ENCODE measurements around the gene MYO1H. TPM values are rescaled to one million over a fixed set of nuclear protein-coding genes. Genes with fewer than 3 reads are reported as not detected.

Gene MYO1H
- total RNA-seq, 2 experiments from 2014 or later, result not detected

- no peaks in the 10 kb centered on the region for H3K4me1 Mint-ChIP-seq (ENCODE audit: low read depth)
- intact Hi-C loops (cut with micrococcal nuclease), result no loop called here
- no peak overlapping the region for H3K27ac Mint-ChIP-seq
- H3K36me3 Mint-ChIP-seq (ENCODE audit: low read depth), result peaks cover under 1% of the 10 kb centered on the region
- no peaks in the 10 kb centered on the region for H3K27me3 Mint-ChIP-seq (ENCODE audit: low read depth)
- CTCF ChIA-PET, result no interaction called here
- no peak for DNase-seq
- H3K9me3 Mint-ChIP-seq, result no peaks in the 10 kb centered on the region
- H3K4me3 Mint-ChIP-seq, result no peak overlapping the region
These were observed 93.3 kb downstream of the MYO1H start for GRCh38 chr12:109440851-109441490.

DNA sequence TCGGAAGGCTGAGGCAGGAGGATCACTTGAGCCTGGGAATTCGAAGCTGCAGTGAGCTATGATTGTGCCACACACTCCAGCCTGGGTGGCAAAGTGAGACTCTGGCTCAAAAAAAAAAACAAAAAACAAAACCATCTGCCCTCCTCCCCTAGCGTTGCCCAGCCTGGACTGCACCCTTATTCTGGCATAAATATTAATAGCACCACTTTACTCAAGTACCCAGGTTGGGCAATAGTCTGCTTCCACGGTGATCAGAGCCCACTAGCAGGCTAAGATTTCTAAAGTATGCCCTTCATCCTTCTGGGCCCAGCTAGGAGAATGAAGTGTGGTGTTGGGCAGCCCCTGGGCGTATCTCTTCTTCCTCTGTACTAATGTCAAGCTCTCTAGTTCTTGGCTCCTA is 96.1 kb downstream of the MYO1H start:
- CTCF ChIA-PET, result interaction anchor here (1.3 kb wide), 1 partner anchor 11 kb away, joined by 5 read pairs; no protein-coding TSS in a partner anchor
- H3K27ac Mint-ChIP-seq, result no peak overlapping the region
- intact Hi-C loops (cut with micrococcal nuclease), result no loop called here
- peaks cover 2% of the 10 kb centered on the region for H3K36me3 Mint-ChIP-seq (ENCODE audit: low read depth)
- H3K4me3 Mint-ChIP-seq, result no peak overlapping the region
- no peaks in the 10 kb centered on the region for H3K9me3 Mint-ChIP-seq
- no peaks in the 10 kb centered on the region for H3K4me1 Mint-ChIP-seq (ENCODE audit: low read depth)
- H3K27me3 Mint-ChIP-seq (ENCODE audit: low read depth), result no peaks in the 10 kb centered on the region
- no peak for DNase-seq

DNA sequence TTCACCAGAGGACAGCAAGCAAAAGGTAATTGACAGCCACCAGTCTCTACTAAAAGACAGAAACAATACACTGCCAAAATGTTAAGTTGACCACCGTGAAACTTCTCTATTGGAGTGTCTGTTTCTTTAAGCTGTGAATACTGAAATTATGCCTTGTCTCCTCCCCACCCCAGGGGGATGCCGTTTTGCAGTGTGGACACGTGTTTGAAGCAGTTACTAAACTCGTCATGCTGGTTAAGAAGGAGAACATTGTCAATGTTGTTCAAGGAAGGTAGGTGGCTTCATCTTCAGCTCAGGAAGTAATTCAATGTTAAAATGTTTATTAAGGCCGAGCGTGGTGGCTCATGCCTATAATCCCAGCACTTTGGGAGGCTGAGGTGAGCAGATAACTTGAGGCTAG is 96.6 kb downstream of the MYO1H start:
- intact Hi-C loops (cut with micrococcal nuclease), result no loop called here
- CTCF ChIA-PET, result interaction anchor here (0.6 to 1.3 kb wide), 2 partner anchors 11 to 1566 kb away, joined by 5 read pairs; no protein-coding TSS in a partner anchor
- H3K9me3 Mint-ChIP-seq, result no peaks in the 10 kb centered on the region
- H3K36me3 Mint-ChIP-seq (ENCODE audit: low read depth), result peaks cover 2% of the 10 kb centered on the region
- H3K4me3 Mint-ChIP-seq, result no peak overlapping the region
- no peak overlapping the region for H3K27ac Mint-ChIP-seq
- DNase-seq, result no peak
- H3K27me3 Mint-ChIP-seq (ENCODE audit: low read depth), result no peaks in the 10 kb centered on the region
- H3K4me1 Mint-ChIP-seq (ENCODE audit: low read depth), result no peaks in the 10 kb centered on the region

- peaks cover 2% of the 10 kb centered on the region for H3K36me3 Mint-ChIP-seq (ENCODE audit: low read depth)
- intact Hi-C loops (cut with micrococcal nuclease), result no loop called here
These were observed 97.5 kb downstream of the MYO1H start for GRCh38 chr12:109445191-109445609.

GRCh38 chr12:109446869-109447268 is 99.2 kb downstream of the MYO1H start:
- DNase-seq, result no peak
- H3K4me1 Mint-ChIP-seq (ENCODE audit: low read depth), result no peaks in the 10 kb centered on the region
- peaks cover 4% of the 10 kb centered on the region for H3K36me3 Mint-ChIP-seq (ENCODE audit: low read depth)
- H3K27ac Mint-ChIP-seq, result no peak overlapping the region
- CTCF ChIA-PET, result no interaction called here
- intact Hi-C loops (cut with micrococcal nuclease), result no loop called here
- no peak overlapping the region for H3K4me3 Mint-ChIP-seq
- H3K9me3 Mint-ChIP-seq, result no peaks in the 10 kb centered on the region
- no peaks in the 10 kb centered on the region for H3K27me3 Mint-ChIP-seq (ENCODE audit: low read depth)

More at GRCh38 chr12:109445191-109445609, 97.5 kb downstream of the MYO1H start:
- Mint-ChIP-seq H3K4me3 (no peak overlapping the region), H3K27ac (no peak overlapping the region), H3K27me3 (ENCODE audit: low read depth) (no peaks in the 10 kb centered on the region), H3K9me3 (no peaks in the 10 kb centered on the region), H3K4me1 (ENCODE audit: low read depth) (no peaks in the 10 kb centered on the region)
- CTCF ChIA-PET, result interaction anchor here (0.7 kb wide), 1 partner anchor 17 kb away, joined by 4 read pairs; no protein-coding TSS in a partner anchor
- no peak for DNase-seq

GRCh38 chr12:109447482-109447881 is 99.8 kb downstream of the MYO1H start:
- Mint-ChIP-seq H3K4me3 (no peak overlapping the region), H3K9me3 (no peaks in the 10 kb centered on the region), H3K4me1 (ENCODE audit: low read depth) (no peaks in the 10 kb centered on the region), H3K27ac (no peak overlapping the region), H3K36me3 (ENCODE audit: low read depth) (peaks cover 9% of the 10 kb centered on the region), H3K27me3 (ENCODE audit: low read depth) (no peaks in the 10 kb centered on the region)
- CTCF ChIA-PET, result no interaction called here
- intact Hi-C loops (cut with micrococcal nuclease), result no loop called here
- no peak for DNase-seq

- DNase-seq, result no peak
- CTCF ChIA-PET, result no interaction called here
- H3K27me3 Mint-ChIP-seq (ENCODE audit: low read depth), result no peaks in the 10 kb centered on the region
- no peaks in the 10 kb centered on the region for H3K4me1 Mint-ChIP-seq (ENCODE audit: low read depth)
- no peak overlapping the region for H3K27ac Mint-ChIP-seq
- no peak overlapping the region for H3K4me3 Mint-ChIP-seq
- no peaks in the 10 kb centered on the region for H3K9me3 Mint-ChIP-seq
- intact Hi-C loops (cut with micrococcal nuclease), result no loop called here
- peaks cover 9% of the 10 kb centered on the region for H3K36me3 Mint-ChIP-seq (ENCODE audit: low read depth)
These were observed 100.6 kb downstream of the MYO1H start for GRCh38 chr12:109448272-109448671.

- H3K36me3 Mint-ChIP-seq (ENCODE audit: low read depth), result peaks cover 12% of the 10 kb centered on the region
- H3K9me3 Mint-ChIP-seq, result no peaks in the 10 kb centered on the region
- CTCF ChIA-PET, result interaction anchor here (1.1 kb wide), 1 partner anchor 21 kb away, joined by 8 read pairs; no protein-coding TSS in a partner anchor
- no peaks in the 10 kb centered on the region for H3K4me1 Mint-ChIP-seq (ENCODE audit: low read depth)
- intact Hi-C loops (cut with micrococcal nuclease), result no loop called here
- no peak overlapping the region for H3K4me3 Mint-ChIP-seq
- H3K27me3 Mint-ChIP-seq (ENCODE audit: low read depth), result no peaks in the 10 kb centered on the region
- no peak for DNase-seq
- H3K27ac Mint-ChIP-seq, result no peak overlapping the region
These were observed 101.1 kb downstream of the MYO1H start for GRCh38 chr12:109448707-109449390.

GRCh38 chr12:109449845-109450532 is 102.3 kb downstream of the MYO1H start:
- DNase-seq, result no peak
- H3K36me3 Mint-ChIP-seq (ENCODE audit: low read depth), result peaks cover 15% of the 10 kb centered on the region
- H3K4me3 Mint-ChIP-seq, result no peak overlapping the region
- H3K27ac Mint-ChIP-seq, result no peak overlapping the region
- H3K27me3 Mint-ChIP-seq (ENCODE audit: low read depth), result no peaks in the 10 kb centered on the region
- H3K4me1 Mint-ChIP-seq (ENCODE audit: low read depth), result no peaks in the 10 kb centered on the region
- no peaks in the 10 kb centered on the region for H3K9me3 Mint-ChIP-seq
- intact Hi-C loops (cut with micrococcal nuclease), result no loop called here
- CTCF ChIA-PET, result interaction anchor here (0.7 to 1.2 kb wide), 3 partner anchors 22 to 39 kb away, joined by 3 to 8 read pairs (median 3); no protein-coding TSS in a partner anchor

- intact Hi-C loops (cut with micrococcal nuclease), result no loop called here
- no peaks in the 10 kb centered on the region for H3K9me3 Mint-ChIP-seq
- CTCF ChIA-PET, result interaction anchor here (0.6 to 1.2 kb wide), 2 partner anchors 21 to 403 kb away, joined by 3 read pairs; no protein-coding TSS in a partner anchor
- no peaks in the 10 kb centered on the region for H3K27me3 Mint-ChIP-seq (ENCODE audit: low read depth)
- no peak for DNase-seq
- no peak overlapping the region for H3K27ac Mint-ChIP-seq
- no peak overlapping the region for H3K4me3 Mint-ChIP-seq
- H3K36me3 Mint-ChIP-seq (ENCODE audit: low read depth), result peaks cover 22% of the 10 kb centered on the region
- H3K4me1 Mint-ChIP-seq (ENCODE audit: low read depth), result no peaks in the 10 kb centered on the region
These were observed 103.3 kb downstream of the MYO1H start for GRCh38 chr12:109450980-109451379.

DNA sequence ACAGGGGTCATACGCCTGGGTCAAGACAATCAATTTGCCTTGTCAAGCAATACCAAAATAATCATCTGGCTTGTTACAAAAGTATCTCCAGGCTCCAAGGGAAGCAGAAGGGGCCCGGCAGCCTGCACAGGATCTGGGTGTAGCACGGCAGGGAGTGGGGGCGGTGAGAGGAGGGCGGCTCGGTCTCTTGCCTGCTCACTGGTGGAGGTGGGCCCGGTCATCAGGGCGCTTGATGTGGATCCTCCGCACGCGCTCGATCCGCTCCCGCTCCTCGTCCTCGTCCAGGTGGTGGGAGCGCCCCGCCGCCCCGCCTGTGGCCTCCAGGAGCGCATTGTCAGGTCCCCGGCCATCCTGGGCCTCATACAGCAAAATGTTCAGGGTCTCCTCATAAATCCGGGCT is 103.7 kb downstream of the MYO1H start:
- no peak for DNase-seq
- Mint-ChIP-seq H3K4me3 (no peak overlapping the region), H3K4me1 (ENCODE audit: low read depth) (no peaks in the 10 kb centered on the region), H3K9me3 (no peaks in the 10 kb centered on the region), H3K27me3 (ENCODE audit: low read depth) (no peaks in the 10 kb centered on the region), H3K27ac (no peak overlapping the region), H3K36me3 (ENCODE audit: low read depth) (peaks cover 22% of the 10 kb centered on the region)
- CTCF ChIA-PET, result interaction anchor here (0.6 to 1.2 kb wide), 2 partner anchors 21 to 402 kb away, joined by 3 read pairs; no protein-coding TSS in a partner anchor
- intact Hi-C loops (cut with micrococcal nuclease), result no loop called here

- H3K27ac Mint-ChIP-seq, result no peak overlapping the region
- intact Hi-C loops (cut with micrococcal nuclease), result no loop called here
- CTCF ChIA-PET, result no interaction called here
- no peak overlapping the region for H3K4me3 Mint-ChIP-seq
- no peak for DNase-seq
- H3K9me3 Mint-ChIP-seq, result no peaks in the 10 kb centered on the region
- H3K4me1 Mint-ChIP-seq (ENCODE audit: low read depth), result no peaks in the 10 kb centered on the region
- H3K36me3 Mint-ChIP-seq (ENCODE audit: low read depth), result peaks cover 29% of the 10 kb centered on the region
- no peaks in the 10 kb centered on the region for H3K27me3 Mint-ChIP-seq (ENCODE audit: low read depth)
These were observed 104.8 kb downstream of the MYO1H start for GRCh38 chr12:109452489-109452888.
